ENCODE measurements around the gene SENP2. TPM values are rescaled to one million over a fixed set of nuclear protein-coding genes. Genes with fewer than 3 reads are reported as not detected.

The SENP2 gene
- total RNA-seq, 1 donor from 2014 or later = 51.1 TPM

GRCh38 chr3:185678027-185678426 is 91.9 kb downstream of the SENP2 start:
- DNase-seq (ENCODE audit: low spot score) = no peak

- no peak for DNase-seq (ENCODE audit: low spot score)
Observed at GRCh38 chr3:185680231-185680630, 94.1 kb downstream of the SENP2 start.

Other genes starting within 250 kb of the SENP2 start
- gene MAP3K13, start 223.2 kb upstream of the SENP2 start, total RNA-seq = 23.7 TPM
- gene TMEM41A, start 87.3 kb upstream of the SENP2 start, total RNA-seq = 17.9 TPM
- 0.48 TPM for gene LIPH, start 33.7 kb upstream of the SENP2 start, total RNA-seq
- 9.0 TPM for gene IGF2BP2, start 238.7 kb downstream of the SENP2 start, total RNA-seq

Data from mesenteric fat pad (tissue), 1 donor.